IPS-18c (cell line): Measurements from ENCODE around the gene TRAPPC10.

Experiments
- H3K4me3 ChIP-seq: 2 replicates; pipeline ENCODE4 v1.7.0; 2013; ENCODE audit warnings: low read depth, mild to moderate bottlenecking, low read length, moderate library complexity; ENCODE audit not compliant: insufficient read depth
- H3K9me3 ChIP-seq: one replicate; pipeline ENCODE4 v1.6.1; 2013; ENCODE audit warnings: mild to moderate bottlenecking, low read length, moderate library complexity; ENCODE audit not compliant: control insufficient read depth, insufficient read depth

Gene TRAPPC10

DNA sequence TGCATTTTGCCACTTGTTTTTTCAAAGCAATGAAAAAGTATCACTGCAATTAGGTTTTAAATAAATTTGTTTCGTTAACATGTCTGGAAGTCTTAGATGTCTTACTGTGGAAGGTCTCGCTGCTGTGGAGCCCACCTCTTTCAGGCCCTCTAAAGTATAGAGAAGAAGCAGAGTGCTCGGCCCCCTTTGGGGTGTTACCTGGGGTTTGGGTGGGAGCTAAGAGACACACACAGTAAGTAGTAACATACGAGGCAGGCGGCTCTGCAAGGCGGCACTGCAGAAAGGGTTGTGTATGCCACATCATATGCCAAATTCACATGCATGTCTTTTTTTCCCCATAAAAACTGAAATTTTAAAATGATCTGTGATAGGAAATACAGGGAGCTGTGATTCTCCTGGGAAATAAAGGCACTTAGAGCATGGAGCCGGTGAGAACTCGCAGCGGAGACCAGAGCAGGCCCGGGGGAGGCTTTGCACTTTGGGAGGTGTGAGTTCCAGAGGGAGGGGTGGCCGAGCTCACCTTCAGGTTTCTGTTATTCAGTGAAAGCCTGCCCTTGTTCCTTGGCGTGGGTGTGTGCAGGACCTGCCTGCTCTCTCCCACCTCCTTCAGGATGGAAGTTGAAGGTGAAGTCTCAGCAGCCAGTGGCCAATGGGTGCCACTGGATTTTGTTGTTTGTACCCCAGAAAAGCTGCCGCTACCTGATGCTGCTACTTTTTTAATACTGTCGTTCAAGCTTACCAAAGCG lies 59.4 kb downstream of the TRAPPC10 start:
- no peak overlapping the region for H3K4me3 ChIP-seq
- no peaks in the 10 kb centered on the region for H3K9me3 ChIP-seq

DNA sequence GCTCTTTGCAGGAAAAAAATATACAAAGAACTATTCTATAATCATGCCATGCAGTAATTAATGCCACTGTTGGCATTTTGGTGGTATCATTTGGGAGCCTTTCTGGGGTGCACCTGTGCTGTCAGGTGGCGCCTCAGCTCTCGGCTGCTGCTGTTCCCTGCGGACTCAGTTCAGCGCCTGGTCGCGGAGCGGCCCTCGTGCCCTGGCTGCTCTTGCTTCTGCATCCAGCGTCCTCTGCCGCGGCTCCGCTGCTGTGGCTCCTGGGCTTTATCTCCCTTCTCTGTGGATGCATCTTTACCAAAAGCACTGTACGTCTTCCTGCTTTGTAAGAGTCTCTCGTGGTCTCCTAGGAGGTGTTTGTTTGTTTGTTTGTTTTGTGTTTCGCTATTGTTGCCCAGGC lies 60.0 kb downstream of the TRAPPC10 start:
- no peaks in the 10 kb centered on the region for H3K9me3 ChIP-seq

DNA sequence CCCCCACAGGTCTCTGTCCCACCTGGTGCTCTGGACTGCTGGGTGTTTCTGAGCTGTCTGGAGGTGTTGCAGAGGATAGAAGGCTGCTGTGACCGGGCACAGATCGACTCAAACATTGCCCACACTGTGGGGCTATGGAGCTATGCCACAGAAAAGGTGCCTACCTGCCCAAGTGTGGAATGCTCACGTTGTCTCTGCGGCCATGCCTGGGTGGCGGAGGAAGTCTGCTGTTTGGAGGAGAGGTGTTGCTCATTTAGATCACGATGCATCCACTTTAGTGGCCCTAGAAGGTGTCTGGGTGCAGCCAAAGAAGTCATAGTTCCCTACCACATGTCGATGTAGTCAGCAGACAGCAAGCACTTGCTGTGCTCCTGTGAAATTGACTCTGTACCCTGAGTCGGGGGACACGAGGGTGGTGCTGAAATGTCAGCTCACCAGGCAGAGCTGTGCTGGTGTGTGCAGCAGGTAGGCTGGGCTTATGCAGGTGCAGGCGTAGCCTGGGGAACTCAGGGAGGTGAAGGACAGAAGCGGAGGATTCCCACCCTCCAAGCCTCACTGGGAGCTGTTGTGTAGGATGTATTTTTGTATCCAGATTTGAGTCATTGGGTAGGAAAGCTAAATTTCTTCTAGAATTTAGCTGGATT lies 62.3 kb downstream of the TRAPPC10 start:
- H3K4me3 ChIP-seq: no peak overlapping the region
- H3K9me3 ChIP-seq: no peaks in the 10 kb centered on the region

More for the DNA sequence above, 60.0 kb downstream of the TRAPPC10 start:
- H3K4me3 ChIP-seq: no peak overlapping the region

DNA sequence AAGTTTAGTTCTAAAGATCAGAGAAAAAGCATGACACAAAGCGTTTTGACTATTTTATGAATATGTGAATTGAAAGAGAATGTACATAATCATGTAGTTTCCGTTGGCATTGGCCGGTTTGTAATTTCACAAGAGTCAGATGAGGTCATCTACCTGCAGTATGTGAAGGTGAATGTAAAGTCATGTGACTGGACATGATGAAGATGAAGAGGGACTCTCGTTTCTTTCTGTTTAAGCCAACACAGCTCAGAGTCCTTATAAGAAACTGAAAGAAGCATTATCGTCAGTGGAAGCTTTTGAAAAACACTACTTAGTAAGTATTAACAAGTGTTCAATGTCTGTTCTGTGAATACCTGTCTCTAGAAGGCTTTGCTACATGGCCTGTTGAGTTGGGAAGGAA lies 64.2 kb downstream of the TRAPPC10 start:
- no peak overlapping the region for H3K4me3 ChIP-seq
- H3K9me3 ChIP-seq: no peaks in the 10 kb centered on the region

DNA sequence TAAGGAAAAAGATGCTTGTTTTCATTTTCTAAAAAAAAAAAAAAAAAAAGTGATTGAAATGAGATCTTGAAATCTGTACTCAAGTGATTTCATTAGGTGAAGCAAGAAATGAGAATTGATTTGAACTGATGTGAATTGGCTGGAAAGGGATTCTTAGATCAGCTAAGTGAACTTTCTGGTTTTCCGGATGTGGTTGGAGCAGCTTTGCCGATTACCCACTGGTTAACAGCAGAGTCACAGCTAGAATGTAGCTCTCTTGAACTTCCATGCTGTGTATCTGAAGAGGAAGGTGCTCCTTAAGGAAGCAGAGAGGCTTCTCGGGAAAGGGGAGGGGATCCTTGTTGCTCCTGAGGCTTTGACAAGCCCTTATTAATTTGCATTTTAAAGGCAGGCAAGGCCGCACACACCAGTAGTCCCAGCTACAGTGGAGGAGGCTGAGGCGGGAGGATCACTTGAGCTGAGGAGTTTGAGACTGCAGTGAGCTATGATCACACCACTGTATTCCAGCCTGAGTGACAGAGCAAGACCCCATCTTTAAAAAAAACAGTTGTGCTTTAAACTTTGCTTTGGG lies 66.4 kb downstream of the TRAPPC10 start:
- Histone ChIP-seq H3K9me3 (no peaks in the 10 kb centered on the region), H3K4me3 (no peak overlapping the region)

DNA sequence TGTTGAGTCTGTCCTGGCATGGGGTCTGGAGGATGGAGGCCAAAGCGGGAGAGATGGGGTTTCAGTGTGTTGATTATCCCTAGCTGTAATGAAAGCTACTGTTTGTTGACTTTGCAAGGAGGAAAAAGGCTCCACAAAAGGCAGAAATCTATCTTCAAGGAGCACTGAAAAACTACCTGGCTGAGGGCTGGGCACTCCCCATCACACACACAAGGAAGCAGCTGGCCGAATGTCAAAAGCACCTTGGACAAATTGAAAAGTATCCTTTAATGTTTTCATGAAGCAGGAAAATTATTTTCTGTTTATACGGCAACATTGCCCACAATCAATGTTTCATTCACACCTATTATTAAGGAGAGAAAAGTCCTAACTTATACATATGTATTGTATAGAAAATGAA lies 67.3 kb downstream of the TRAPPC10 start:
- no peak overlapping the region for H3K4me3 ChIP-seq
- no peaks in the 10 kb centered on the region for H3K9me3 ChIP-seq

DNA sequence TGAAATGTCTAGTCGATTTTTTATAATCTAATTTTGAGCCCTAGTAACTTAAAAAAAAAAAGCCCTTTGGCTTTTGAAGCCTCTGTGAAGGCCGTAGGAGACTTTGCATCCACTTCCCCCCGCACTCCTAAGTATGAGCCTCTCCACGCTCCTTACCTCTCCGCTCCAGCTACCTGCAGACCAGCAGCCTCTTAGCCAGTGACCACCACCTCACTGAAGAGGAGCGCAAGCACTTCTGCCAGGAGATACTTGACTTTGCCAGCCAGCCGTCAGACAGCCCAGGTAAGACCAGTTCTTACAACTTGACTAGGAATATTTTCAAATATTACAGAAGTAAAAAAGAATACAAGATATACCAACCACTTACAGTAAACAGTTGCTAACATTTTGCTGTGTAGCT lies 67.7 kb downstream of the TRAPPC10 start:
- Histone ChIP-seq H3K9me3 (no peaks in the 10 kb centered on the region), H3K4me3 (no peak overlapping the region)

DNA sequence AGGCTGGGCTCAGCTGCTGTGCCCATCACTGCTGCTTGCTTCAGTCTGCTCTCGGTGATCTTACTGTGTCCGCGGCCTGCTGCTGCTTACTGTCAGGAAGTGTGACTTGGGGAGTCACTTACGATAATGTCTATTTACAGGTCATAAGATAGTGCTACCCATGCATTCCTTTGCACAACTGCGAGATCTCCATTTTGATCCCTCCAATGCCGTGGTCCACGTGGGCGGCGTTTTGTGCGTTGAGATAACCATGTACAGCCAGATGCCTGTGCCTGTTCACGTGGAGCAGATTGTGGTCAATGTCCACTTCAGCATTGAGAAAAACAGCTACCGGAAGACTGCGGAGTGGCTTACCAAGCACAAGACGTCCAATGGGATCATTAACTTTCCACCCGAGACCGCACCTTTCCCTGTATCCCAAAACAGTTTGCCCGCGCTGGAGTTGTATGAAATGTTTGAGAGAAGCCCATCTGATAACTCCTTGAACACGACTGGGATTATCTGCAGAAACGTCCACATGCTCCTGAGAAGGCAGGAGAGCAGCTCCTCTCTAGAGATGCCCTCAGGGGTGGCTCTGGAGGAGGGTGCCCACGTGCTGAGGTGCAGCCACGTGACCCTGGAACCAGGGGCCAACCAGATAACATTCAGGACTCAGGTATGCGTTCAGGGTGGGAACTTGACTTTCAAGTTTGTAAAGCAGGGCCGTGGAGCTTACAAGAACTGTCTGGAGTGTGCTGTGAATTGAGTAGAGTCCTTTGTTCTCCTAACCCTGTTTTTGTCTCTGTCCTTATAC lies 70.7 kb downstream of the TRAPPC10 start:
- Histone ChIP-seq H3K4me3 (no peak overlapping the region), H3K9me3 (no peaks in the 10 kb centered on the region)

DNA sequence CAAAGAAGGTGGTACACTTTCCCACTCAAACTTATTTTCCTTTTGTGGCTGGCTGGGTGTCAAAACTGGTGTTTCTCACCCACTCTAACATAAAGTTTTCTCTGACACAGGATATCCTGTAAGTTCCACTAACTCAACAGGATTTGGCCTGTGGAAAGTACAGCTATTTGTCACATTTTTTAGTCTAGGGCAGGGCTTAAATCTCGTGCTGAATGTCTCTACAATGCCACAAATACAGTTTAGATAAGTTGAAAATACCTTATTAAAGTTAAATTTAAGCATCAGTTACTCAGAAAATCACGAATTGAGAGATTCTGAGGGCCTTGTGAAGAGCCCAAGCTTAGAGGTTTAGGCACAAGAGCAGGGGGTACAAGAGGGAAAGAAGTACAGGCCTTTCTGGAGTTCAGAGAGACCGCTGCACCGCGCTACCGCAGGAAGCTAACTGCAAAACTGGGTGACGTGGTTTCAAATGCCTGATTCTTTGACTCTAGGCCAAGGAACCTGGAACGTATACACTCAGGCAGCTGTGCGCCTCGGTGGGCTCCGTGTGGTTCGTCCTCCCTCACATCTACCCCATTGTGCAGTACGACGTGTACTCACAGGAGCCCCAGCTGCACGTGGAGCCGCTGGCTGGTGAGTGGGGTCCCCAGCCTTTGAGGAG lies 71.7 kb downstream of the TRAPPC10 start:
- no peak overlapping the region for H3K4me3 ChIP-seq
- H3K9me3 ChIP-seq: no peaks in the 10 kb centered on the region

DNA sequence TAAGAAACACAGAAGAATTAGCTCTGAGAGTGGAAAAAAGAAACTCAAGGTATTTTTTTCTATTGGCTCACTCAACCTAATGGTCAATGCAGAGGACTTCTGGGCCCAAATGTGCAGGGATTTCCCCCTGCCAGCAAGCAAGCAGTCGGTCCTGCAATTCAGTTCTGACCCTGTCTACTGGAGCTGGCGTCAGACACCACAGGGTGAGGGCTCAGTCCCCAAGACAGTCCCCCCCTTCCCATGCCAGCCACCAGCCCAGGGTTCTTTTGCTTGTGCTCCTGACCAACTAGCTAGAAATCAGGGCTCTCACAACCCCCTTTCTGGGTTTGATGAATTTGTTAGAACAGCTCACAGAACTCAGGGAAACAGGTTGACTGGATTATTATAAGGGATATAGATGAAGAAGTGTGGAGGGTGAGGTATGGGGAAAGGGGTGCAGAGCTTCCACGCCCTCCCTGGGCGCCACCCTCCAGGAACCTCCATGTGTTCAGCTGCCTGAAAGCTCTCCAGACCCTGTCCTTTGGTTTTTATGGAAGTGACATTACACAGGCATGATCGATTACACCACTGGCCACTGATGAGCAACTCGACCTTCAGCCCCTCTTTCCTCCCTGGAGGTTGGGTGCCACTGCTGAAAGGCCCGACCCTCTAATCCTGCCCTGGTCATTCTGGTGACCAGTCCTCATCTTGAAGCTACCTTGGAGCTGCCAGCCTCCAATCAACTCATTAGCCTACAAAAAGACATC lies 72.6 kb downstream of the TRAPPC10 start:
- no peaks in the 10 kb centered on the region for H3K9me3 ChIP-seq
- H3K4me3 ChIP-seq: no peak overlapping the region

DNA sequence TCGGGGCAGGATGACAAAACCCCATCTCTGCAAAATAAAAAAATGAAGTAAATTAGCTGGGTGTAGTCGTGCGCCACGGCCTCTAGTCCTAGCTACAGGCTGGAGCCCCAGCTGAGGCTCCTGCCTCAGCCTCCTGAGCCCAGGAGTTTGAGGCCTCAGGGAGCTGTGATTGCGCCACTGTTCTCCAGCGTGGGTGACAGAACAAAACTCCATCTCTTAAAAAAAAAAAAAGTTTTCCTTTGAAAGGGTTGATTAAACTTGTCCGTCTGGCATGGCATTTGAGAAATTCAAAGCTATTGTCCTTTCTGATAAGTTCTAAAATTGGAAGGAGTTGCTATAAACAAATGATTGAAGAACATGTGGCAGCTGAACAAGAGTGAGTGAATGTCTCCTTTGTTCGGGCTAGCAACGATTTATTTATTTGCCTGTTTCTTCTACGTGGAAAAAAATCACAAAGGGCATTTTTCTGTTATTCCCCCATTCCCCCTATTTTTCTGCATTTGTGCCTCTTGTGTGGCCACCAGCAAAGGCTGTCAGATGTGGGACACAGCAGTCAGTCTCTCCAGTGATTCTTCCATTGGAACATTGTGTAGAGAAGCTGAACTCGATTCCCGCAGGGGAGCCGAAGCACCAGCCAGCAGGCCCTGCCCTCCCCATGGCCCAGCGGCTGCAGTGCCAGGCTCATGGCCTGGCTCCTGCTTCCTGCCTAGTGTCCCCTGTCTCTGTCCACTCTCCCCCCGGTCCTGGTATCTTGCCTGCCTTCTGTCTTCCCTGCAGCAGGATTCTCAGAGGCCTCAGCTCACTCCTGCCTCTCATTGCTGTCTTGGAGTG lies 73.6 kb downstream of the TRAPPC10 start:
- no peak overlapping the region for H3K4me3 ChIP-seq
- H3K9me3 ChIP-seq: no peaks in the 10 kb centered on the region

DNA sequence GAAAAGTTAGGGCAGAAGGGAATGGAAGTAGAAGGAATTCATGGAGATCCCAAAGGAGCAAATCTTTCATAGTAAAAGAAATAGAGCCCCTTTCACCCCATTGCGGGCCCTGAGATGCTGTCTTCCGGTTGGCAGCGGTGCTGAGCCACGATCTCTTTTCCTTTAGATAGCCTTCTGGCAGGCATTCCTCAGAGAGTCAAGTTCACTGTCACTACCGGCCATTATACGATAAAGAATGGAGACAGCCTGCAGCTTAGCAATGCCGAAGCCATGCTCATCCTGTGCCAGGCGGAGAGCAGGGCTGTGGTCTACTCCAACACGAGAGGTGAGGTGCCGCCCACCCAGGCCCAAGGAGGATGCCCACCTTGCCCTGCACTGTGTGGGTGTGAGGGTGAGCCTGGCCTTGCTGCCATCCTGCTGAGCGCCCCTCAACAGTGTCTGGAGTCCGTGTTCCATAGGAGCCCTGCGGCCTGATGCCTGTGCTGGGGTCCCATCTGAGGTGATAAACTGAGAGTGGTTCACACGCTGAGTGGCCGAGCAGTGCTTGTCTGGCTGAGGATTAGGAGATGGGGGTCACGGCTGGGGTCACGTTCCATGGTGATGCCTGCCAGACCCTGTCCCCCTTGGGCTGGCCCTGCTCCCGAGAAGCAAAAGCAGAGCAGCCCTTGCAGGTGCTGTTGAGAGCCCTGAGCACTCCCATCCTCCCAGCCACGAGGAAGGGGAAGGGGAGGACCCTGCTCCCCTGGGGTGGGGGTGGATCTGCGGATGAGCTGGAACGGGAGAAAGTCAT lies 74.7 kb downstream of the TRAPPC10 start:
- H3K4me3 ChIP-seq: no peak overlapping the region
- H3K9me3 ChIP-seq: no peaks in the 10 kb centered on the region

DNA sequence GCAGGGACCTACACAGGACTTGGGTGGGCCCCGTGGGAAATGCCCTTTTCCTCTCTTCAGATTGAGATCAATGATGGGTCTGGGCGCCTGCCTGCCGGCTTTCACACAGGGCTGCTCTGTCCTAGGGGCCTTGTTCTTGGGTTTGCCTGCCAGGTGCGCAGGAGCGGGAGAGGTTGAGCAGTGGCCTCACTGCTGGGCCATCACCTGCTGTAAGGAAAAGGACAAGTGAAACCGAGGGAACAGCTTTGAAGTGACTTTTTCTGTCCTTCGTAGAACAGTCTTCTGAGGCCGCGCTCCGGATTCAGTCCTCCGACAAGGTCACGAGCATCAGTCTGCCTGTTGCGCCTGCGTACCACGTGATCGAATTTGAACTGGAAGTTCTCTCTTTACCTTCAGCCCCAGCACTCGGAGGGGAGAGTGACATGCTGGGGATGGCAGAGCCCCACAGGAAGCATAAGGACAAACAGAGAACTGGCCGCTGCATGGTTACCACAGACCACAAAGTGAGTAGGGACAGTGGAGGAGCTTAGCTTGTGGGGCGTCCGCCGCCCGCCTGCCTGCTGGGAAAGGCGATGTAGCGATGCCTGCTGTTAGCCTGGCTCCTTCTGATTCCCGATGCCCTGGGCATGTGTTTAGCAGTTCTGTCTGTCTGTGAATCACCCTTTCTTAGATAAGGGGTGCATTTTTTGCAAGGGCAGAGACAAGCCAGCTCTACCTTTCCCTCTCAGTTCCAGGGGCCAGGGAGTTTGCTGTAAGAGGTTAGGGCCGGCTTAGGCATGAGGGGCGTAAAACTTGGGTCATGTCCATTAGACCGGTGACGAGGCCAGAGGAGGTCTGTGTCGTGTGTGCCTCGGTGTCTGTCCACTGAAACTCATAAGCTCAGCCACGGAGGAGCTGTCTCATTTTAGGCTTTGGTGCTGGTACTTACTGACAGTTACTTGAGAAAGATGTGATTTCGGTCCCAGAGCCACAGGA lies 75.6 kb downstream of the TRAPPC10 start:
- no peak overlapping the region for H3K4me3 ChIP-seq

DNA sequence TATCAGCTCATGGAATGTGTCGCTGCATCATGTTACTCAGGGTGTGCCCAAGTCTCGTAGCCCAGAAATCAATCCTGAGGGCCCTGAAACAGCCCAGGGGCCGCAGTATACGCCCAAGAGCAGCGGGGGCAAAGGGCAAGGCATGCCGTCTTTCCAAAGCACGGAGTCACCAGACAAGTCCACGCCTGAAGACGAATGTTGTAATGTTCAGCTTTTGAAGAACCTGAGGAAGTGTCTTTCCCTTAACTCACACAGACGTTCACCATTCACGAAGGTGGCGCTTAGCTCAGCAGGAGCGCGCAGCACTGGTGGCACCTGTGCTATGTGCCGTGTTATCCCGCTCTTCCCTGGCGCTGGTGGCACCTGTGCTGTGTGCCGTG lies 76.3 kb downstream of the TRAPPC10 start:
- Histone ChIP-seq H3K4me3 (no peak overlapping the region), H3K9me3 (no peaks in the 10 kb centered on the region)

More for the DNA sequence above, 75.6 kb downstream of the TRAPPC10 start:
- no peaks in the 10 kb centered on the region for H3K9me3 ChIP-seq
